ENCODE measurements around the gene CASK.
A peak's percentile ranks its signal among the peaks of the same experiment; 100 is the strongest.
"Not testable (repeated sequence)": the region's sequence is repeated elsewhere in the genome, so short reads cannot be mapped to it uniquely, and the experiment has no call there.

CASK gene

GRCh38 chrX:41516456-41516855 is 406.9 kb downstream of the CASK start:
- no peak for DNase-seq (ENCODE audit: low spot score)

- DNase-seq (ENCODE audit: low spot score), result no peak
Observed at GRCh38 chrX:41515376-41515775, 408.0 kb downstream of the CASK start.

GRCh38 chrX:41514179-41514578 is 409.2 kb downstream of the CASK start:
- no peak for DNase-seq (ENCODE audit: low spot score)

- not testable (repeated sequence) for DNase-seq (ENCODE audit: low spot score)
Observed at GRCh38 chrX:41512853-41513252, 410.5 kb downstream of the CASK start.

- DNase-seq (ENCODE audit: low spot score), result peak; percentile 48
Observed at GRCh38 chrX:41512394-41512793, 411.0 kb downstream of the CASK start.

GRCh38 chrX:41507919-41508318 is 415.4 kb downstream of the CASK start:
- no peak for DNase-seq (ENCODE audit: low spot score)

GRCh38 chrX:41502004-41502403 is 421.4 kb downstream of the CASK start:
- DNase-seq (ENCODE audit: low spot score), result no peak

- no peak for DNase-seq (ENCODE audit: low spot score)
Observed at GRCh38 chrX:41499984-41500383, 423.4 kb downstream of the CASK start.

- no peak for DNase-seq (ENCODE audit: low spot score)
Observed at GRCh38 chrX:41499195-41499594, 424.2 kb downstream of the CASK start.

GRCh38 chrX:41491267-41492004 is 431.9 kb downstream of the CASK start:
- DNase-seq (ENCODE audit: low spot score), result no peak

- peak; percentile 32 for DNase-seq (ENCODE audit: low spot score)
Observed at GRCh38 chrX:41490446-41490845, 432.9 kb downstream of the CASK start.

- DNase-seq (ENCODE audit: low spot score), result no peak
Observed at GRCh38 chrX:41482154-41482850, 441.1 kb downstream of the CASK start.

GRCh38 chrX:41481264-41482109 is 441.9 kb downstream of the CASK start:
- DNase-seq (ENCODE audit: low spot score), result peak; percentile 38

- DNase-seq (ENCODE audit: low spot score), result no peak
Observed at GRCh38 chrX:41480508-41481260, 442.7 kb downstream of the CASK start.

- DNase-seq (ENCODE audit: low spot score), result no peak
Observed at GRCh38 chrX:41478381-41478911, 444.9 kb downstream of the CASK start.

GRCh38 chrX:41475591-41476241 is 447.6 kb downstream of the CASK start:
- DNase-seq (ENCODE audit: low spot score), result no peak

- no peak for DNase-seq (ENCODE audit: low spot score)
Observed at GRCh38 chrX:41475191-41475590, 448.2 kb downstream of the CASK start.

- DNase-seq (ENCODE audit: low spot score), result no peak
Observed at GRCh38 chrX:41474726-41475100, 448.6 kb downstream of the CASK start.

GRCh38 chrX:41473936-41474725 is 449.2 kb downstream of the CASK start:
- no peak for DNase-seq (ENCODE audit: low spot score)

GRCh38 chrX:41472231-41472815 is 451.0 kb downstream of the CASK start:
- no peak for DNase-seq (ENCODE audit: low spot score)
